Stimulated activated CD8-positive, alpha-beta memory T cell treated with anti-CD3 and anti-CD28 coated beads, Interleukin-12 subunit alpha, Interleukin-12 subunit beta, amount 100 ng/mL, for 24 hours (primary cell): ENCODE measurements around the gene LNX2.

Source experiments
- DNase-seq: peaks from one replicate; pipeline ENCODE4 v3.0.0-alpha.2; 2020; ENCODE audit errors: extremely low read depth

The LNX2 gene

DNA sequence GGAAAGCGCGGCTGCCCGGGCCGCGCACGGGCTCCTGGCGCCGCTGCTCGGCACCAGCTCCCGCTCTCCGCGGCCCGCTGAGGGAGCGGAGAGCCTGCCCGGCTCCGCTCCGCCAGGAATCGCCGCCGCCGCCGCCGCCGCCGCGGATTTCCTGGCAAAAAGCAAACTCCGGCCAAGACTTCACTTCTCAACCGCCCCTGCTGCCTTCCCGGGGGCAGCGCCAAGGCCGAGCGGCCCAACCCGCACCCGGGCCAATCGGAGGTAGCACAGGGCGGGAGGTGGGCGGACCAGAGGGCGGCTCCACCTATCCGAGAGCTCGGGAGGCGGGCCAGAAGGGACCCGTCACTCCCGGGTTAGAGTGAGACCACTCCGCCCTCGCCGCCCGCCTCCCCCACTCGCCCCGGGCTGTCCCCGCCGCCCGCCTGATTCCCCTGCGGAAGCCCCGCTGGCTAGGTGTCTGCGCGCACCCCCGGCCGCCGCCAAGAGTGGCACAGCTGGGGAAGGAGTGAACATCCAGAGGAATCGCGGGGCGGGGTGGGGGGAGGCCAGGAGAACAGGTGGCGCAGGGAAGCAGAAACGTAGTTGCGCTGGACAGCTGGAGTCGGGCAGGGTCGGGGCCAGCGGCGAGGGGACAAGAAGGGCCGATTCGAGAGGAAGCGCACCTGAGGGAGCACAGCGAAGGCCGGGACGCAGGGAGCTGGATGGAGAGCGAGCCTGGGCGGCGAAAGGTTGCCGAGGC, at the start of gene LNX2:
TSS of gene LNX2 (minus strand) at position 153 of the 739 bp plus-strand sequence. CDS start 38,826 bp downstream, outside the sequence.
- DNase-seq = peak; percentile 94

DNA sequence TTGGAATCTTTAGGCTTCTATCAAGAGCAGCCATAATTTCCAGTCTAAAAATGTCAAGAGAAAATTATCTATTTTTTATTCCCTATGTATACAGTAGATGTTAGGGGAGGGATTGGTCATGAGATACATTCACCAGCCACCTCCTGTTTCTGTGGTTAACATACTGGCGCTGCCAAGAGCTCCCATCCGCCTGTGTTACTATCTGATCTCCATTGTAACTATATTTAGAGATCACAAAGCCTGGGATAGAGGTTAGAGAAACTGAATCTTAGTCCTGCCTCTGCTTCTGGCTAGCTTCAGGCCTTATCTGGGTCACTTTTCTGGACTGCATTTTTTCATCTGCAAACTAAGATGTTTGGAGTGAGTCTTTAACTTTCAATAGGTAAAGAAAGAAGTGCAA, 47.6 kb upstream of the LNX2 start:
- no peak for DNase-seq

DNA sequence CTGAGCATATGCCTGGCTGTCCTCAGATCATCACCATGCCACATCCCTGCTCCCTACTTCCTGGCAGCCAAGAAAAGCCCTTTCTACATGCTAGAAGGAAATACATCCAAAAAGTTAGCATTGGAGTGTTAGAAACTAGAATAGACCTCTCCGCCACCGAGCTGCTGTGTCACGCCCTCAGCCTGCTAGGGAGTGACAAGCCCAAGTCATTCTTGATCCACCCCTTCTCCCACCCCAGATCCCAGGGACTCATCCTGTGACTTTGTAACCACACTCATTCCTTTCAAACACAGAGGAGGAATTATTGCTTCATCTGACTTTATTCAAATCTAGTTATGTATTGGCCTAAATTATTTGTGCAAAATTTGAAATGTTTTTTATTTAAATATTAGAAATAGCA, 46.6 kb upstream of the LNX2 start:
- DNase-seq = no peak

DNA sequence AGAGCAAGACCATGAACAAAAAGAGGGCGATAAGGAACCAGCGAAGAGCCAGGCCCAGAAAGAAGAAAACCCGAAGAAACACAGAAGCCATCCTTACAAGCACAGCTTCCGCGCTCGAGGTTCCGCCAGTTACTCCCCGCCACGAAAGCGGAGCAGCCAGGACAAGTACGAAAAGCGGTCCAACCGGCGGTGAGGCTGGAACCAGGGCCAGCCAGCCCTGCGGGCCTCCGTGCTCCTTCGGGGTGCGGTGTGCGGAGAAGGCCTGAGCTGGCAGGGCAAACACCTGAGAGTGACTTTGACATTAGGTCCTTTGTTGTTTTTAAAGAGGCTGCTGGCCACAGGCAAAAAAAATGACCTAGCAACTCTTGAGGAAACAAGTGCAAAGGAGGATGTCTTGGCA, 45.4 kb upstream of the LNX2 start:
- DNase-seq = no peak

DNA sequence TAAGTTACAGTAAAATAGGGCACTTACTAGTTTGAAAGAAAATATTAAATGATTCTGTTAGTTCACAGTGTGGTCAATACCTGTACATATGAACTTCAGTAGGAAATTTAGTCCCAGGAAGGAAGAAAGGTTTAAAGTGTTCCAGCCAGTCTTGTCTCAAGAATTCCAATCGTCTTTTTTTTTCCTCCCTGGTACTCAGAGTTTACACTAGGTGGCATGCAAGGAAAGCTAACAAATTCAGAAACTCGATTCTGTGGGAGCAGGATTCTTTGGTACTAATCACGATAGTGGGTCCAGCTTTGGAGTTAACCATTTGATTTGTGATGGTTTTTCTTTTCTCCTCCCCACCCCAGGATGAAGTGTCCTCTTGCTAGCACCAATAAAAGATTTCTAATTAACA, 45.0 kb upstream of the LNX2 start:
- no peak for DNase-seq

DNA sequence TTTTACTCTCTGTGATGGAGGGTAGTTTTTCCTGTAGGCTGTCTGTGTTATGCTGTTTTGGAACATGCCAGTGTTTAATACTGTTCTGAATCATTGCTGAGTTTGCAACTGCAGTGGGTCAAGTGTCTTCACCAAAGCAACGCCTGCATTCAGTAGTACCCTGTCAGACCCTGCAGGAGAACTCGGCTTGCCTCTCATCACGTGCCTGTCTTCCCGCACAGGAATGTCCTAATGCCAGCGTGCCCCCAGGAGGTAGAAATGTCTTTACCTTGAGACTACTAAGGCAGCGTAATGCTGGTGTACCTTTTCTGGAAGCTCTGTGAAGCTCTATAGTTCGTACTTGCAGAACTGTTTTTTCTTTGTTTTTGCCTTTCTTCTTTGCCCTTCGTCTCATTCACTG, 43.6 kb upstream of the LNX2 start:
- DNase-seq = no peak

DNA sequence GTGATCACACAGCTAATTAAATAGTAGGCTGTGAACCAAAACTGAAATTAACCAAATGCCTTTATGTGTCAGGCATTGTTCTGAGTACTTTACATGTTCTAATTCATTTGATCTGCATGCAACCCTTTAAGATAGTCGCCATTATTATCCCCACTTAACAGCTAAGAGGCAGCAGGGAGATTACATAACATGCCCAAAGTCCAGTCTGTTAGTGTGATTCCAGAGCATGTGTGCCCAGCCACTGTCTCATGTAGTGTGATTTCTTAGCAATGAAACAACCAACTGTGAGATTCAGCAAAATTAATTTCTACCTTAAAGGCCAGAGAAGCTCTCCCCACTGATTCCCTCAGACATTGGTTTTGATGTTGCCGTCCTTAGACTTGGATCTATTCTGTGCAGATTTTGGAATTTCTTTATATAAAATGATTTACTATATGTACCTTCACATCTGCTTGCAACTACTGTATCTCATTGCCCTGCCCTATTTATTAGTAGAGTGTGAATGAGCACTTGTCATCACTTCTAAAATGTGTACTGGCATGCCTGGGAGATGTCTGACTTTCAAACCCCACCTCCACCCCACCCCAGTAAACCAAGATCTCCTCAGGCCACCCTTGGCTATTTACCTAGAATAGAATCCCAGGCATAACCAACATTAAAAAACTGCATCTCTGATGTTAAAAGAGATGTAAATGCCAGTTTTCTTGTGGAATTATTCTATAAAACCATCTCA, 42.6 kb upstream of the LNX2 start:
- DNase-seq = no peak

DNA sequence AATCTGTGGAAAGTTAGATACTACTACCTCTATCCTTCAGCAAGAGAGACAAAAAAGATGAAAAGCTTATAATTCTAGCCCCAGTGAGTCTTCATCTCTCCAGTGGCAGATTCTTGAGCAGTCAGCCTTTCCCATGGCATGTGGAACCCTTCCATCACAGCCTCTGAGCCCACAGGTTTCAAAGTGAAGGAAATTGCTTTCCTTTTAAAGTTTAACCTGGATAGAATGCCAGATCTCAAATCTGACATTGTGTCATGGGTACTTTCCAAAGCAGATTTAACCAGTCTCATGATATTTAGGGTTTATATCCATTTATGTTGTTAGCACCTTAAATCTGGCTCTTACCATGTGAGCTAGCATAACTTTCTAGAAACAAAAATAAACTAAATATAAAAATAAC, 40.7 kb upstream of the LNX2 start:
- no peak for DNase-seq

DNA sequence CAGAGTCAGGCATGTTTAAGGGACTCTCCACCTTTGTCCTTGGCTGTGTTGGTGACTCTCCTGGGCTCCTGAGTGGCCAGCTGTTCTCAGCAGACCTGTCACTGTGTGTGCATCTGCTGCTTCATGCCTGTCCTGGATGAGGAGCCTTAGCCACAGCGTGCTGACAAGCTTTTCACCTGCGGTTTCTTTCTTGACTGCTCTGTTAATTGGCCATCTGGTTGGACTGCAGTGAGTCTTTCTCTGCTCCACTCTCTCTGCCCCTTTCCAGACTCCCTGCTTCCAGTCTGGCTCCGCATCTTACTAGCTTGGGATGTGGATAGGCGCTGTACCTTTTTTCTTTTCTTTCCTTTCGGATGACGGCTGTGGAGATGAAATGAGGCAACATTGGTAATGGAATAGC, 40.2 kb upstream of the LNX2 start:
- DNase-seq = no peak

DNA sequence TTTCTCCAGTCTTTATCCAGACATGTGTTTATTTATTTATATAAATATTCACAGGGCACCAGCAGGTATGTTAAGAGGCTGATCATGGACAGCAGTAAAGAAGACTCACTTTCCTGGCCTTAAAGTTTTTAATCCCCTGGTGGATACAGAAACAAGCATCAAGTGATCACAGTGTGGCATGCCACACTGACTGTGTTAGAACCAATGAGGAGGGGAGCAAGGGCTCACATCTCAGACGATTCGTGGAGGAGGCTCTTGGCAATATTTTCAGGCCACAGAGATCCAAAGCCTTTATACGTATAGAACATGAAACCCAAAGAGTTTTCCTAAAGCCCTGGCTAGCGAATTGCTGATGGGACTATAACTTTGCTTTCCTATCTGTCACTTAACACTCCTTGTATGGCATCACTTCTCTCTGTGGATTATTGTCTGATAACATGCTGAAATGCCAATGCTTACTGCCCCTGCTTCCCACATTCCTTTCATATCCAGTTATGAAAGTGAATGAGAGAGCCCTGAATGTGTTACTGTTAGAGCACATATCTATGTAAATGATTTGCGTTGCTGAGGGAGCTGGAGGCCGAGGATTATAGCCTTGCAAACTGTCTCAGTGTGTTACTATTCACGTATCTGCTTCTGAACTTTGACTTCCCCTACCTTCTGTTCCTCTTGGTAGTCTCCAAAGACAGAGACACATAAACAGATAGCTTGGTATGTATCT, 39.0 kb upstream of the LNX2 start:
- DNase-seq = no peak

DNA sequence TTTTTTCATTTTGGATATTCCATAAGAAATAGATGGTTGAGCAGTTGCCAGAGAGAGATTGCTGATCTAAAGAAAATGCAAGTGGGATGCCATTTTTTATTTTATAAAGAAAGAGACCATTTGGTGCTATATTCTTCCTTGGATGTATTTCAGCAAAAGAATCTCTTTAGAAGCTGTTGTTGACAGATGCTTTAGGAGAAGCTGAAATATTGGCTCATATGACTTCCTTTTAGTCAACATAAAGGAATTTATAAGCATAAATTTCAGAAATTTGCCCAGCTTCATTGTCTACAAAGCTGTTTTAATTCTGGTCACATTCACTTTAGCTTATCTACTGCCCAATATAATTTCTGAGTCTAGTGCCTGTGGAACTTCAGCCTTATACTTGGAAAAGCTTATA, 38.2 kb upstream of the LNX2 start:
- no peak for DNase-seq

DNA sequence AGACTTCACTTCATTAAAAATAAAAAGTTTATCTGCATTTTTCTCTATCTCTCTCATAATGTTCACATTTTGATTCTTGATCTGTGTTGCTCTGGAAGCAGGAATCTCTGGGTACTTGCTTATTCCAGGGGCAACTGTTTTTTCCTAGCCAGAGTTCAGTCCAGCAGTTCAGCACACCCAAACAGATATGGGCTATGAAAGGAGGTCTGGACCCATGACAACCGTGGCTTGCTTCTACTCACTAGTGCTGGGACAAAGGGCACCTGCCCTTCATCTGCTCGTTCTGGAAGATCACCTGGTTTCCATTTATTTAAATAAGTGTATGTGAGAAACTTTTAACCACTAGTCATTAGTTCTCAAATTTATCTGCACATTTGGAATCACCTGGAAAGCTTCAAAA, 37.4 kb upstream of the LNX2 start:
- DNase-seq = no peak

DNA sequence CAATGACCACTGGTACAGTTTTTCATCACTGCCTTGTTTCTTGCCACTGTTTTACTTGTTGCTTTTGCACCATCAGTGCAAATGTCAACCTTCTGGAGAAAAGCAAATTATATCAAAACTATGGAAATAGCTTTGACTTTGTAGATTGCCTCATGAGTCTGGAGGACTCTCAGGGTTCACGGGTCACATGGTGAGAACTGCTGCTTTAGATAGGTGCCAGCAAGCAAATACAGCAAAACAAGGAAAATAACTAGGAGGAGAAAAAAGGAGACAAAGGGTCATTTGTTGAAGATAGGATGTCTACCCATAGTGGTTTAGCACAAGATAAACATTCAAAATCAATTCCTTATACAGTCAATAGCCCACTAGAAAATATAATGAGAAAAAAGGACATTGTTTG, 34.5 kb upstream of the LNX2 start:
- no peak for DNase-seq

DNA sequence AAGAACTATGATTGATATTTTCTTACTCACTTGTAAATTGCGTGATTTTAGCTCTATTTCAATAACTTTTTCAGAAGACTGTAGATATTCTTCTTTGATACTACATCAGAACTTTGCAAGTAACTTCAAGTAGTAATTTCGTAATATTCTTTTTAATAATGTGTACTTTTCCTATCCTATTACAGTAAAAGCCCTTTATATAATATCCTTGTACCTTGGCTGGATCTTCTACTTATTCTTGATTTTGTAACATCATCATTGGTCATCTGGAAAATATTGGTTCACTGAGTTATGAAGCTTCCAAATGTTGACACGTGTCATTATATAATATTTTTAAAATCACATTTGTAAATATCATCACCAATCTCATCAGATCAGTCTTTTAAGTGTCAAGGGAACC, 33.7 kb upstream of the LNX2 start:
- DNase-seq = no peak

DNA sequence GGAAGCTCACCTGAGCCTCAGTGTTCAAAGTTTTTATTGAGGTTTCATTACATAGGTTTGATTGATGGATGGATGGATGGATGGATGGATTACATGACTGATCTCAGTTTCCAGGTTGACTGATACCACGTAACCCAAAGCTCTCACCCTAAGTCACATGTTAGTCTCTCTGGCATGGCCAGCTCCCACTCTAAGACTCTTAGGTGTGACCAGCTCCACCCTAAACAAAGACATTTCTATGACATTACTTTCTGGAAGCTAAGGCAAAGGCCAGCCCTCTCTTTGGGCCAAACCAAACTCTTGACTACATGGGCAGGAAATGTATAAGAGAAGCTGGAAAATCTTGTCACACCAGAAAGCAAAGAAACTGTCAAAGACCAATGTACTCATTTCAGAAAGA, 30.0 kb upstream of the LNX2 start:
- no peak for DNase-seq

DNA sequence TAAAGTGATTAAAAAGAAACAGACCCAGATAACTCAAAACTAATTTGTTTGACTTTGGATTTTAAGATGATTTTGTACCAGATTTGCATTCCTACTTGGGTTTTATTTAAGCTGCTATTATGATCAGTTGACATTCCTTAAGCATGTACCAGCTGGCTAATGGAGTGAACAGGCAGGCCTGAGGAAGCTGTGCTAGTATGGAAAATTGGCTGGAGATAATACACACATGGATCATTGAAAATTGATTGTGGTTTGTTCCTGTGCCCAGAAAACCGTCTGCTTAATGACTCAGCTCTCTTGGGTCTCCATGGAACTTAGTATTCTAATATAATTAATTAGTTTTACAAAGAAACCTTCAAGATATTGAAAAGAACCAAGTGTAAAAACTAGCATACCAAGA, 24.0 kb upstream of the LNX2 start:
- DNase-seq = no peak

DNA sequence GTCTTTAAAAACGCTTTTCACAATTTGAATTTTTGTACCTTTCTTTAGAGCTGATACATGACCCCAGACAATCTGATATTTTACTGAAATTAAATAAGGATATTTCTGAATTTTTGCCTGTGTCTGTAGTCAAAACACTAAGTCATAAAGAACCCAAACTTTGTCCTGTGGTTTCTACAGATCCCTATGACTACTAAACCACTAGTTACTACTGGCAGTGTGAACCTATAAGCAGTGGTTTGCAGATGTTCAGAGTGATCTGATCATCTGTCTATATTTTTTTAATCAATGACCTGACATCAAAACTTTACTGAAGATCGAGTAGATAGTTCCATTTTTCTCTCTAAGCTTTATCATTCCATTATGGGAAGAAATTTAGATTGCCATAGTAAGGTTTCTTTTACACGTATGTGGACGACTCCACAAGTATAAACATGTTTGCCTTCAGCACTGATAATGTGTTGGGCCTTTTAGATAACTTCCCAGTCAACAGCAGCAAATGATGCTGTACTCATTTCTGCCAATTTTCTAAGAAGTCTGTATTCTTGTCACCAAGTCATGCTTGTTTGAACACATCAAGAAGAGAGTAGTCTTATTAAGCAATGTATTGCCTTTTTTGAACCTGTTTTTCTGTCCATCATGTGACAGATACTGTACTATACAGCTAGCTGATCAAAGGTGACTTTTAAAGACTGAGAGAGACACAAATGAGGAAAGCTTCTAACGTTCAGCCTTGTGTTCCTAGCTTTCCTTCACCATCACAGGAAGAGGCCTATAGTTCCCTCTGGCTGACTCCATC, 23.2 kb upstream of the LNX2 start:
- DNase-seq = no peak

DNA sequence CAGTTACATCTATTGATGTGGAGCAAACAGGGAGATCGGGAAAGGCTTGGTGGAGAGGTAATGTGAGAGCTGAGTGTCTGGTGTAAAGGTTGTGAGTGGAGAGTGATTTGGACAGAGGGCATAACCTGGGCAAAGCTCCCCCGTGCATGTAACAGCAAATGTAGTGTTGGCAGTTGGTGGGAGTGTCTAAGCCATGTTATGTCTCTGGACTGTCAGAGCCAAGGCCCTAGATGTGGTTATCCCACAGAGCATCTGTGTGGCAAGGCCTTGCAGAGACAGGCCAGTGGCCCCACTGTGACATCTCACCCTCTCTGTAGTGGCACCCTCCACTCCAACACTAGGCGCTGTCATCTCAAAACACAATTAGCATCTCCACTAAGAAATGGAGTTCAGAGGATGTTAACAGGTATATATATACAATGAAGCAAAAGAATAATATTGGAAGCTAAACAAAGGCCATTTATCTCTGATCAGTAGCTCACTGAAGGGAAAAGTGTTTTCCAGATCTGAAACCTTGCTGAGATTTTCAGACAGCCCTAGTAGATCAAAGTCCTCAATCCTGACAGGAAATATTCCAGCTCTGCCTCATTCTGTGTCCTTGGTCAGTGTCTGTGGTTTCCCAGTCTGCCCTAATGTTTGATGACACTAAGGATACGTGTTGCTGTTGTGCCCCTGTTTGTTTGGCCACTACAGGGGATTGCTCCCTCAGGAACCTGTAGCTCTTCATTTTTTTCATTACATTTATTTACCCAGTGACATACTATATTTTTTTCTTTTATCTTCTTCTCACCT, 21.6 kb upstream of the LNX2 start:
- no peak for DNase-seq

DNA sequence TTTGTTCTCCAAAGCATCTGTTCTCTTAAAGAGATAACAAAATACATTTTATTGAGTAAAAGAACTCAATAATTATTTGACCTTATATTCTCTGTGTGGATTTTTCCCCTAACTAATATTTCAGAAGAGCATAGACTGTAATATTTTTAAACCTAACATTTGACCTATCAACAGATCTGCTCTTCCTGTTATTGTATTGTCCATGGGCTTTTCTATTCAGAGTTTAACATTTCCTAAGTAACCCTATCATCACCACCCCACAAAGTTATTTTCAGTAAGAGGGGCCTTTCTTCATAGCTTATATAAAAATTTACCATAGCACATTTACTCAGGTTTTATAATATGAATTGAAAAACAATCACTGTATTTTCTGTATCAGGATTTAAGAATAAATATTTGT, 18.9 kb upstream of the LNX2 start:
- no peak for DNase-seq

DNA sequence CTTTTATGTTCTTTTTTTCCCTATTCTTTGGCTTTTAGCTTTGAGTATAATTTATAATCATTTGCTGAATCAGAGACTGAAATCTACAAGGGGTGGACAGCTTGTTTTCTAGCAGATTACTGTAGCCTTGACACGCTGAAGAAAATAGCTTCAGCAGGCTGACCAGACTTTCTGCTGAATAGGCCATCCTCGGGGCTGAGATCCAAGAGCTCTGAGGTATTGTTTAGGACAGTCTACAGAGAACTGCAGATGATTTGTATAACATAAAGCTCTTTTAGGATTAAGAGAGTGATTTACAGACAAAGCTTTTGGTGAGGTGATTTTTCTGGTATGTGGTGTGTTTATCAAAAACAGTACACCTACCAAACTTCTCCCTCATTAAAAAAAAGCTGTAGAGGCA, 18.2 kb upstream of the LNX2 start:
- DNase-seq = no peak

DNA sequence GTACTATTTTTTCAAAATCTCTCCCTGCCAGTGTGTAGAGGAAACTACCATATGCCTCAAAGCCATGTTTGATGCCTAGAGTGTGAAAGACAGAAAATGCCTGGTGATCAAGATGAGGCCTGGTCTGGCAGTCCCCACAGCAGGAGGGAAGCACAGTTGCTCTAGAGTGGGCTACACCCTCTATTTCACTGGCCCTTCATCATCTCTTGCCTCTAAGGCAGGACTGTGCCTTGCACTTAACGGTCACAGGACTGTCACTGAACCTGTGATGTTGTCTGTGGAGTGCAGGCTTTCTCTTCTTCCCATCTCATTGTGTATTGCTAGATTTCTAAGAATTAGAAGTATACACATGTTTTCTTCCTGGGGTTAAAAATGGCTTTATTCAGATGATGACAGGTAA, 17.7 kb upstream of the LNX2 start:
- DNase-seq = no peak
